GM18505 (cell line): ENCODE results near the gene DYDC2.

Experiments used
- ATAC-seq: cut with Tn5 transposase; IDR thresholded peaks from one replicate; pipeline ENCODE4 v1.9.1; 2021; ENCODE audit not compliant: unreplicated experiment
- POLR2A ChIP-seq: IDR thresholded peaks from 4 replicates; pipeline ENCODE4 v1.6.1; 2011; ENCODE audit warnings: borderline replicate concordance; ENCODE audit not compliant: insufficient read depth, insufficient read length; ENCODE audit errors: extremely low read depth

The DYDC2 gene

DNA sequence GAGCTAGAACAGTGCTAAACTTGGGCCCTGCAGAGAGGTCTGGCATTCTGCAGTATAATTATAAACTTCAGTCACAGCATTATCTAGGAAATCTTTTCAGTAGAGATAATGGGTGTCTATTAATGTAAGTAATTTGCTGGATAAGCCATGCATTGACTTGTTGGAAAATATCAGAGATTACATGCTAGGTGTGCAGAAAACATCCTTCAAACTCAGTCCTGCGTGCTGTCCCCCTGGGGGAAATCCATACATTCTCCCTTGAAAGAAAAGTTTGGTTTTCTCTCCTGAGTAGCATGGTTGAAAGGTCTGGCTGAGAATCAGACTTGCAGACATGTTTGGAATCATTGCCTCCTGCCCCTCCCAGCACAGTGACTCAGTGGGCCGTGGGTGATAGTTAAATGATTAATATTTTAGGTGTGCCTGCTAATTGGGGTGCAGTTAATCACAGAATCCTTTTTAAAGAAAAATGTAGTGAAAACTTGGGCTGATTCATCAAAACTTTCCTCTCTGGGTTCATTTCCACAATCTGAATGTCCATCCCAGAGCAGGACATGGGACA, 37.9 kb downstream of the DYDC2 start:
- no peak for ATAC-seq
- no peak for TF ChIP-seq POLR2A

GRCh38 chr10:80397014-80397413, 40.4 kb downstream of the DYDC2 start:
- ATAC-seq, result no peak
- no peak for TF ChIP-seq POLR2A

DNA sequence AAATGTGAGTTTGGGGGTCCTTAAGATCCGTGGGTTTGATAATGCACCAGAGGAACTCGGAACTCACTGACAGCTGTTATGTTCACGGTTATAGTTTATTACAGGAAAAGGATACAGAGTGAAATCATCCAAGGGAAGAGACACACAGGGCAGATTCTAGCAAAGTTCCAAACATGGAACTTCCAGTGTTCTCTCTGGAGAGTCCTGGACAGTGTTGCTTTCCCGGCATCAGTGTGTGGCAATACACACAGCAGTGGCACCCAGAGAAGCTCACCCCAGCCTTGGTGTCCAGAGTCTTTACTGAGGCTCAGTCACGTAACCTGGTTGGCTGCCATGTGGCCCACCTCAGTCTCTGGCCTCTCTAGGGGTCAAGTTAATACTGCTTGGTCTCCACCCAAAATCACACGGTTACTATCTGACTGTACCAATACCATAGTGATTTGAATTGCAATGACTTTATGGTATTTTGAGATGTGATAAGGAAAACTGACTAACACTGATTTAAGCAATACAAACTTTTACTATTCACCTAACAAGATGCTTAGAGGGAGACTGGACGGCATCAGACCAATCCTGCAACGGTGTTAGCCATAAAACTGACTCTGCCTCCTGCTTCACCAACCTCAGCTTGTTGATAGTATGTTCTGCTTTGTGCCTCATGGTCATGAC, 43.7 kb downstream of the DYDC2 start:
- no peak for TF ChIP-seq POLR2A
- ATAC-seq, result no peak

GRCh38 chr10:80405035-80405434, 48.5 kb downstream of the DYDC2 start:
- ATAC-seq, result no peak
- no peak for TF ChIP-seq POLR2A

DNA sequence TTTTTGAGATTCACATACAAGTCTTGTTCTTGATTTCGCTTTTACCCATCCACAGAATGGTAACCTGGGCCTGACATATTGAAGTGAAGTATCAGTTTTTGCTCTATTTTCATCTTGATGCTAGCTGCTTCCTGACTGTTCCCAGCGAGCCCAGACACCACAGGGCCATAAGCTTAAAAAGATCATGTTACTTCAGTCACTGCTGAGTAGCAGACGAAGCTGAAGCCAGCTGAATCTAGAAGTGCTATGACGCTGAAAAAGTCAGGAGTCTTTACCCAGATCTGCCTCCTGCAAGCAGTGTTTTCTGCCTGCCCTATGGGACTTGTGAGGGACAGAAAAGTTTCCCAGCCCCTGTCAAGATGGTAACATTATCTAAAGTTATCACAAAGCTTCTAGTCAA, 49.0 kb downstream of the DYDC2 start:
- TF ChIP-seq POLR2A, result no peak
- no peak for ATAC-seq

DNA sequence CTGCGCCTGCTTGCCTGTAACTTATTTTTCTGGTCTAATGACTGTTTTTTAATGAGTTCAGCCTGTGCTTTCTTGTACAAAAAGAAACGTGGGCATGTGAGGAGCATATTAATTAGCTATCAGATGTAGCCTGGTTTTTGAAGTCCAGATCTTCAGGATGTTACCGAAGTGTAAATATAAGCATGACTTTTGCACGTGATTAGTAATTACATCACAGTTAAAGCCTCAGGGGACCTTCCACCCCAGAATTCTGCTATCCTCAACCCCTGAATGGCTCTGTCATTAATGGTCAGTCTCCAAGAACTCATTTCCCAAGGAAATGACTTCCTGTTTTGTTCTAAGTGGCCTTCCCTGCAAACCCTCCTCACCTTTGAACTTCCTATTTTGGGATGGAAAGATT, 49.6 kb downstream of the DYDC2 start:
- no peak for TF ChIP-seq POLR2A
- ATAC-seq, result no peak

GRCh38 chr10:80407812-80408241, 51.2 kb downstream of the DYDC2 start:
- no peak for TF ChIP-seq POLR2A
- ATAC-seq, result peak; percentile 18

GRCh38 chr10:80408242-80409101, 51.9 kb downstream of the DYDC2 start, which contains the start of gene PRXL2A:
PRXL2A (plus strand) TSS chr10:80408551; CDS start chr10:80420468, 11,917 bp downstream.
- ATAC-seq, result peak; percentile 96

DNA sequence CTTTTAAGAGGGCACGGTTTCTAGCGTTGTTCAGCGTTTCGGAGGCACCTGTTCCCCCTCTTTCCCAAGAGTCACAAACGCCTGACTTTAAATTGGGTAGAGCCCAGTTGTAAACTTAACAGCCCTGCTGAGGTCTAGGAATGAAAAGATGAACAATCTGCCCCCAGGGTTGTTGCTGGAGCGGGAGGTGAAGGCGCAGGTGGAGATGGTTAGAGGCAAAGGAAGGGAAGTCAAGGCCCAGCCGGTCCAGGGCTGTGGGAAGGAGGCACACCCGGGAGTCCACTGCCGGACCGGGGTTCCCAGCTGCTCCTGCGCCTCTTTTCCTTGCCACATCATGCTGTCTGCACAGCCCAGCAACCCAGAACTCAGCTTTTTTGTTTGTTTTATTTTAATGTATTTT, 52.5 kb downstream of the DYDC2 start:
- no peak for ATAC-seq
- TF ChIP-seq POLR2A, result no peak

More at GRCh38 chr10:80408242-80409101, 51.9 kb downstream of the DYDC2 start, which contains the start of gene PRXL2A:
- TF ChIP-seq POLR2A, result peak; percentile 54

DNA sequence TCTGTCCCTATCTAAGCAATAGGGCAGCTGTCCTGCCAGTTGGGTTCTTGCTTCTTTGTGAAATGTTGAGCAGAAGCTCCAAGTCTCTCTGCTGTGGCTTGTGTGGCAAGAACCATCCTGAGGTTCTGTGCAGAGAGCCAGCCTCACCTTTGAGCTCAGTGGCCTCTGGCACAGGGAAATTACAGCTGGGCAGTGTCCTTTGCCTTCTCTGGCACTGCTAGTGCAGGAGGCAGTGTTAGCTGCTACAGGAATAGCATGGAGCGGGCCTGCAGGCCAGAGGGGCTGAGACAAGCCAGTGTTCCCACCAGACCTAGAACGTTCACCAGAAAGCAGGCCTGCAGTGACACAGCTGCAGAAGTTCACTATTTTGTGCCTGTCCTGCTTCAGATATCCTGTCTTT, 53.5 kb downstream of the DYDC2 start:
- no peak for TF ChIP-seq POLR2A
- ATAC-seq, result no peak

DNA sequence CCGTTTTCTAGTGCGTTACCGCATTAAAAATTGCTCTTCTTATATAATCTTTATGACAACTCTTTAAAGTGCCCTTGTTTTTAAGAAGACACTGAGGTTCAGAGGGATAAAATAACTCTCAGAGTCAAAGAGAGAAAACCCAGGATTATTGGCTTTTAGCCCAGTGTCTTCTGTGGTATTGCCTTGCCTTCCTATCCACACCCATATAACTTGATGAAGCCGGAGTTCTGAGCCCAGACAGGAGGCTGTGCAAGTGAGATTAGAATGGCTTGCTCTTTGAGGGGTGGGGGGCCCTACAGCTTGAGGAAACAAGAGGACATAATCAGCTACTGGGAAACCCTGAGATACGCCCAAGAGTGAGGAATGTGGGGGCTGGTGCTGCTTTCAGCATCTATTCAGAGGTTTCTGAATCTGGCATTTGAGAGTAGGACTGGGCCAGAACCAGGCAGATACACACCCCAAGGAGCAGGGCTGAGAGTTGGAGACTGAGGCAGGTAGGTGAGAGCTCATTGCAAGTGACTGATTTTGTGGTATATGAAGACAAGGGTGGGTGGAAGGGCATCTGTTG, 54.1 kb downstream of the DYDC2 start:
- ATAC-seq, result no peak
- TF ChIP-seq POLR2A, result no peak

- no peak for ATAC-seq
Observed at GRCh38 chr10:80411267-80411668, 54.7 kb downstream of the DYDC2 start.

GRCh38 chr10:80411681-80412220, 55.2 kb downstream of the DYDC2 start:
- TF ChIP-seq POLR2A, result no peak
- ATAC-seq, result no peak

More at GRCh38 chr10:80411267-80411668, 54.7 kb downstream of the DYDC2 start:
- no peak for TF ChIP-seq POLR2A
